Effector CD8-positive, alpha-beta T cell (primary cell): ENCODE measurements around the gene OTX2.

Experiments
- DNase-seq: peaks from one replicate; lab custom pipeline; 2025; lab: John Stamatoyannopoulos, UW

Gene OTX2

DNA sequence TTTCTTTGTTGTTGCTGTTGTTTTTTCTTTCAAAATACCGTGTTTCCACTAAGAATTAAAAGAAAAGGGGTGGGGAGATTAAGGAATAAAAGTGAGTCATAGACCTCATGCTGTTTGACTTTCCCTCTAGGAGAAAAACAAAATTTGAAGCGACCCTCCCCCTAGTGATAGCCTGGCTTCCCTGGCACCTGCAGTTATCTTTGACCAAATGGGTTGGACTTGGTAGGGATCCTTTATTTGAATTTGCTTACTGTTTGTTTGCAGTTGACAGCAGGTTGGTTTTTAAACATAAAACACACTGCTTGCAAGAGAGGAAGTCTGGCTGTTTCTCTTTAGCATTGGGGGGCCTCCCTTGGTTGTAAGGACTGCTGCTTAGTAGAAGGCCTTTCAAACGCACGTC lies 14.0 kb downstream of the OTX2 start:
- DNase-seq = no peak

DNA sequence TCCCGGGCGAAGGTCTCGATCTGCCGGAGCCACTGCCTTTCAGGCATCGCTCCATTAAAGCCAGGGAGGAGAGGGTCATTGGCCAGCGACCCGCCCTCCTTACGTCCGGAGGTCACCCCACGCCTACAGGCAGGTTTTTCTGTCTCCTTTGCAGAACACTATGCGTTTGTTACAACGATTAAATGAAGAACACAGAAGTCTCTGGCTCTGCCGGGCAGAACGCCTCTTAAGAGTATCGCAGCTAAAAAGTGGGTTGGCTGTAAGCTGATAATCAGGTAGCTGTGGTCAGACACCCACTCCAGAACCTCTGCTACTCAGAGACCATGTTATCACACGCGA lies 15.0 kb downstream of the OTX2 start:
- no peak for DNase-seq

DNA sequence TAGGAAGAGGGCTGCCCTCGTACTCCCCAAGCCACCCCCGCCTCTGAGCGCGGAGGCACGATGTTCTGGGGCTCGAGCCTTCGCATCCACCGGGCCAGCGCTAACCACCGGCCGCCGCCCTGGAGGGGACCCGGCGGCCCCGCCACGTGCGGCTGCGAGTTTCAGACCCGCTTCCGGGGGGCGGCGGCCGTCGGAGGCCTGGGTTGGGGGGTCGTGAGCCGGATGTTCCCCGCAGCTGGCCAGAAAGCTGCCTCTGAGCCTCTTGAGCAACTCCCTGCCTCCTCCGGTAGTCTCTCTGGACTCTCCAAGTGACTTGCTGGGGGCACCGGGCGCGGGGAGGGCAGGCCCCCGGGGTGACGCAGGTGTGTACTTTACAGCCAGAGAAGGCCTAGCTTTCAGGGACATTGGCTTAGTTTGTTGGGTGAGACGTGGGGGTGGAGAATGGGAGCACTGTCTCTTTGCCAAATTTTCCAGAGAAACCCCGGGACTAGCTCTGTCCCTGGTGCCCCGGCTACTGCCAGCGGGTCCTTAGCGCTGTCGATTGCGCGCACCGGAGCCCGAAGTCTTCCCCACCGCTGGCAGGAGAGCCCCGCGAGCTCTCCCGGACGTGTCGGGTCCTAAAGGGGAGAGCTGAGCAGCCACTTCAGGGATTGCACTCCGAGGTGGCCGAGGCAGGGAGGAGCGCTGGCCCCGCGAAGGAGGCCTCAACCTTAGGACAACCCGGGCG lies 15.6 kb downstream of the OTX2 start:
- DNase-seq = no peak

- no peak for DNase-seq
Measured at GRCh38 chr14:56794088-56794556, 16.2 kb downstream of the OTX2 start.

DNA sequence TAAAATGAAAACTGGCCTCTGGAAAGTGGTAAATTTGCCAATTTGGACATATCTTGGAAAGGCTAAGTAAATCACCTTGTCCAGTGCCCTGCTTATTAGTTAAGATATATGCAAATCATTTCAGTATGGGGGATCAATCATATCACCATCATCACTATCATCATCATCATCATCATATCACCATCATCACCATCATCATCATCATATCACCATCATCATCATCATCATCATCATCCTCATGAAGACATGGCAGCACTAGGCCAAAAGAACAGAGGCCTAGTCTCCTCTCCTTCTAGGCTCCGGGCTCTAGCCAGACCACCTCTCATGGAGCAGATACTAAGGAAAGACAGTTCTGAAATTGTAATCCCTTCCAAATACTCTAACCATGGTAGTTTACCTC lies 20.3 kb downstream of the OTX2 start:
- no peak for DNase-seq

GRCh38 chr14:56787530-56787929 lies 22.7 kb downstream of the OTX2 start:
- DNase-seq = no peak

GRCh38 chr14:56782711-56783110 lies 27.6 kb downstream of the OTX2 start:
- DNase-seq = no peak

- DNase-seq = no peak
Measured at GRCh38 chr14:56774503-56774902, 35.8 kb downstream of the OTX2 start.

DNA sequence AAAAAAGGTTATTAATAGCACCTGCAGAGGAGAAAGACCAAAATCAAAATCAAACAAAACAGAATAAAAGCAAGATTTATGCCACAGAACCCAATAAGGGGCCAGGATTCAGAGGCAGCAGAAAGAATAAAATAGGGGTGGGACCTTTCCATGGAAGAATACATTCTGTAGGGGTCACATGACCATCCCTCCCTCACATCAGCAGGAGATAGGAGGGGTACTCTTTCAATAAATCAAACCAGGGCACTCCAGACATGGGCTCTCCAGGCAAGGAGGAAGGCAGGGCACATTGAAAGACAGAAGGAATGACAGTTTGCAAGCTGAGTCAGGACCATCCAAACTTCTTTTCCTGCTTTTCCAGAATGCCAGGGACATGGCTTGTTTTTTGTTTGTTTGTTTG lies 39.8 kb downstream of the OTX2 start:
- no peak for DNase-seq

DNA sequence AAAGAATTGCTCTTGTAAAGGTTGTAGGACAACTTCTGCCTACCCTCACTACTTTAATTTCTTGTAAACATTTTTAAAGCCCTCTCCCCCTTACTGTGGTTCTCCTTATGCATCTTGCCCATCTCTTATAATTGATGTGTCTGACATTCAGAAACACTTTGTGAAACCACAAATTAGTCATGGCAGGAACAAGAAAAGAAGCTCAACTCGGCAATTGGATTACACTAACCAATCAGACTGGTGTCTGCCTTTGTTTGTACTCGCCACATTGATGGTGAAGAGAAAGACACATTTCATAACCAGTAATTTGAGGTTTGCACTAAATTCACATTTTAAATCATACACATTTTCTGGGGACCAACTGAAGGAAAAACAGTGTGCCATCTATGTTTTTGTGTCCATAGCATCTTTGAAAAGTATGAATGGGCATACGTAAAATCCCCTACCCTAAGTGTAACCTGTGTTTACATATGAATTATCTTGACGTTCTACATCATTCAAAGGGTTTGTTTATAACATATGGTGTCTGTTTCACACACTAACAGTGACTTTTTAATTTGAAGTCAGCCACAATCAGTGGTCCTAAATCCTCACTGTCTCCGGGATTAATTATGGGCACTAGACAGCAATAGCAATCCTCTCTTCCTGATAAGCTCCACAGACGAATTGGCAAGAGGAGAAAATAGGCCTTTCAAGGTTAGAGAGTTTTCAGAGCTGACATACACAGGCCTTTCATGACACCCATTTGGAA lies 49.9 kb downstream of the OTX2 start:
- DNase-seq = no peak

DNA sequence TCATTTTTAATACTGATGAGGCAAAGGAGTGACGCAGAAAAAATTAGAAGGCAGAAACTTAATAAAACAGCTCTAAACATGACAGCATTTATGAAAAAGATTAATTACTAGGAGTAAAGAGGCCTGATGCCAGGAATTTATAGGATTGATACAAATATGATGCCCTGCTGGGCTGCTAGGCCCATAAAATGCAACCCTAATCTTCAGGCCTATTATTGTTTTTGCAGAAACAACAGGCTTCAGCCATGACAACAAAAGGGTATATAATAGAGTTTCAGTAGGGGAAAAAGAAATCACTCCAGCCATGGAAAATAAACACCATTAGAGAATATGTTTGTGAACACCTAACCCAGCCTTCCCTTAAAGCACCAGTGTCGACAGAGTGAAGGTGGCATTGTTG lies 50.6 kb downstream of the OTX2 start:
- no peak for DNase-seq

DNA sequence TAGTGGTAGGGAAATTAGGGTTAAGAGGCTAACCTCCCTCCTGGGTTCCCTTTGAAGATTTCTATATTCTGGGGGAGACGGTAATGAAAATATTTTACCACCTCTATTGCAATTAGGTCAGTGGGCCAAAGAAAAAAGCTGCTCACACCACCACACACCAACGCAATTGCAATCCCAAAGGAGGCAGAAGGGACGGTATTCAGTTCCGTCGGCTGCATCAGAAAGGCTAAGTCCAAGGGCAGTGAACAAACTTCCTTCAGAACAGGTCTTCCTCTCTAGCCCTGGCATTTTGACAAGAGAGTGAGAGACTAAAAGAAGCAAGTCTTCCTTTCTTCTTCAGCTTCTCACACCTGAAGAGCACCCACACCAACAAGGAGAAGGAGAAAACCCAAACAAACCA lies 51.2 kb downstream of the OTX2 start:
- DNase-seq = no peak

DNA sequence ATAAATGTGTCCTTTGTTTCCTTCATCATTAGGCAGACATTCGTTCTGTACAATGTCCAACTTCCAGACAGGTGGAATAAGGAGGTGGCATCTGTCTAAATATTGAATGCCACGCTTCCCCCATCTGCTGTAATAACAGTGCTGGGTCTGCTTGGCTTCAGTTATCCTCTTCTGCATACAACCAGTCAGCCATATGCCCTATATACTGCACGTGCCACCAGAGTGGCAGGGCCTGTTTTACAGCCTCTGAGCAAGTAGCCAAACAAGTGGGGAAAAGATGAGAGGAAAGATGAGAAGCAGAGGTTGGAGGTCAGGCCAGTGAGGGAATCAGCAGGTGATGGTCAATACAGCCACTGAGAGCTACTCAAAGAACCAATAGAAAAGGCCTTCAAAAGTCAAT lies 55.4 kb downstream of the OTX2 start:
- no peak for DNase-seq

GRCh38 chr14:56753396-56753795 lies 56.9 kb downstream of the OTX2 start:
- no peak for DNase-seq

DNA sequence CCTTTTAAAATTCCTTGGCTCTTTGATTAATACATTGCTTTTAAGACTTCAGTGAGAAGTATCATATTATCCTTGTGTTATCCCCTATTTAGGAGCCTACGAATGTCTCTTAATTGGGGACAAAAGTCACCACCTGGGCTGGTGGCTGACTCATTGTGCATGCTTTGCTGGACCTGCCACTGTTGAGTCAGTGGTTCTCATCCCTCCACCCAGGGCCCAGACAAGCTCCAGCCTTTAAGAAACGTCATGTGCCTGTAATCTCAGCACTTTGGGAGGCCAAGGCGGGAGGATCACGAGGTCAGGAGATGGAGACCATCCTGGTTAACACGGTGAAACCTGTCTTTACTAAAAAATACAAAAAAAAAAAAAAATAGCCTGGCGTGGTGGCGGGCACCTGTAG lies 57.9 kb downstream of the OTX2 start:
- no peak for DNase-seq

DNA sequence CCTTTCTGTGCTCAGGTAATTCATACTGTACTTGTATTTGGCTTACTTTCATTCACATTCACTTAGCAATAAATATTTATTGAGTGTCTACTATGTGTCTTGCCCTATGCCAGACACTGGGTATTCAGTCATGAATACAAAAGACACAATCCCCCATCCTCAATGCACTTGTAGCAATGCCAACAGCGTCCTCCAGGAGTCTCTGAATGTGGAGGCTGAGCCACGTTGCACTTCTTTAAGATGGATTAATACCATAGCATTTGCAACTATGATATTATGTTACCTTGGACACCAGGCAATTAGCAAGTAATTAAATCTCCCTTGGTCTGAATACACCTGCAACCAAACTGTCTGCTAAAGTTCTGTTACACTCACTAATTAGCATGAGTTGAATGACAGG lies 58.8 kb downstream of the OTX2 start:
- DNase-seq = no peak
